ENCODE data around the gene PDLIM7. TPM values are rescaled to one million over a fixed set of nuclear protein-coding genes. Genes with fewer than 3 reads are reported as not detected.

PDLIM7 gene
- total and polyA plus RNA-seq, 2 donors (not counting 3 experiments of a cell fraction or from before 2014, with no cell fraction given) = 314 to 318 TPM

DNA sequence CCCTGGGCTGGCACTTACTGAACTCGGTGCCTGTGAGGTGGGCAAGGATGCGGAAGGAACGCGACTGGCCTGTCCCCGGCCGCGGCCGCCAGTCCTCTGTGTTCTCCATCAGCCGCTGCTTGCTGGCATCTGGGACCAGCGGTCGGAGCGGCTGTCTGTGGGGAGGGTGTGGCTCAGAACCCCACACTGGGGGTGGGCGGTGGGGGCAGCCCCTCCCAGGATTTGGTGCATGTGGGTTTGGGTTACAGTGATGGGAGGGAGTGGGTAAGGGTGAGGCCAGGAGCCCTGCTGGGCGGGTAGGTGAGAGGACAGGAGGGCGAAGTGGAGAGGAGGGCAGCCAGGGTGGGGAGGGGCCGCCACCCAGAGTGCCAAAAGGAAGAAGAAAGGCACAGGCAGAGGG, 6.4 kb downstream of the PDLIM7 start:
- H3K4me1 ChIP-seq (ENCODE audit: control insufficient read depth, extremely low read depth, insufficient read depth, low read length) = peaks cover 46% of the 10 kb centered on the region
- CTCF ChIA-PET = interaction anchor here (0.7 to 5.3 kb wide), 6 partner anchors 11 to 35 kb away, joined by 3 to 58 read pairs (median 4); partner anchors contain the start of gene DOK3
- intact Hi-C loops (cut with micrococcal nuclease) = loop anchor here (1.0 to 10.0 kb wide), 3 partner anchors 10 to 956 kb away; partner anchors contain the start of genes N4BP3 and RNF44

More for the DNA sequence above, 6.4 kb downstream of the PDLIM7 start:
- Histone ChIP-seq H3K27ac (ENCODE audit: insufficient read depth, low read depth, low read length) (no peak overlapping the region), H3K9me3 (replicated peaks; ENCODE audit: control insufficient read depth, insufficient read depth, low read length) (no peaks in the 10 kb centered on the region), H2AFZ (ENCODE audit: low read depth, low read length) (no peak overlapping the region), H4K20me1 (replicated peaks; ENCODE audit: control insufficient read depth, extremely low read depth, insufficient read depth, low read length) (no peaks in the 10 kb centered on the region), H3K79me2 (ENCODE audit: control insufficient read depth, insufficient read depth, low read length) (peaks cover 41% of the 10 kb centered on the region), H3K9me1 (replicated peaks; ENCODE audit: control insufficient read depth, extremely low read depth, insufficient read depth, low read length) (no peaks in the 10 kb centered on the region), H3K27me3 (ENCODE audit: control insufficient read depth in 2 of 2, insufficient read depth in 2 of 2, low read length in 2 of 2) (no peaks in the 10 kb centered on the region), H3K36me3 (ENCODE audit: control insufficient read depth in 2 of 2, extremely low read depth in 1 of 2, insufficient read depth in 2 of 2, low read length in 2 of 2) (peaks cover 22 to 43% of the 10 kb centered on the region in 2 experiments), H3K4me2 (ENCODE audit: insufficient read depth, low read length) (no peak overlapping the region), H3K9ac (replicated peaks; ENCODE audit: extremely low read depth, insufficient read depth, low read length) (no peak overlapping the region), H3K4me3 (replicated peaks in 1 of 3; ENCODE audit: insufficient read depth in 1 of 3, low read depth in 1 of 3, low read length in 3 of 3) (no peak overlapping the region)
- DNase-seq (ENCODE audit: low read depth, low spot score) (no peak), FAIRE-seq (no peak)
- POLR2A ChIA-PET = no interaction called here
- TF ChIP-seq, protein P1, sequence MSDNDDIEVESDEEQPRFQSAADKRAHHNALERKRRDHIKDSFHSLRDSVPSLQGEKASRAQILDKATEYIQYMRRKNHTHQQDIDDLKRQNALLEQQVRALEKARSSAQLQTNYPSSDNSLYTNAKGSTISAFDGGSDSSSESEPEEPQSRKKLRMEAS (IDR thresholded peaks at IDR 0.05; ENCODE audit: insufficient read depth, insufficient read length) = no peak
- TF ChIP-seq POLR2AphosphoS5 (IDR thresholded peaks at IDR 0.05; ENCODE audit: insufficient read depth, low read depth, low read length) (no peak), JUN (IDR thresholded peaks at IDR 0.05; ENCODE audit: borderline replicate concordance, insufficient read depth, insufficient read length, low read depth) (no peak), GATA2 (IDR thresholded peaks at IDR 0.05; ENCODE audit: insufficient read depth, insufficient read length, low read depth, low read length) (no peak), FOS (IDR thresholded peaks at IDR 0.05; ENCODE audit: borderline replicate concordance, insufficient read depth, low read length) (no peak), POLR2A (IDR thresholded peaks at IDR 0.05; ENCODE audit: low read depth, low read length) (no peak), EZH2 (IDR thresholded peaks at IDR 0.05; ENCODE audit: borderline replicate concordance, low read depth, low read length, severe bottlenecking) (no peak), MYC (IDR thresholded peaks at IDR 0.05; ENCODE audit: low read depth, low read length) (no peak)
- TF ChIP-seq, protein P2, sequence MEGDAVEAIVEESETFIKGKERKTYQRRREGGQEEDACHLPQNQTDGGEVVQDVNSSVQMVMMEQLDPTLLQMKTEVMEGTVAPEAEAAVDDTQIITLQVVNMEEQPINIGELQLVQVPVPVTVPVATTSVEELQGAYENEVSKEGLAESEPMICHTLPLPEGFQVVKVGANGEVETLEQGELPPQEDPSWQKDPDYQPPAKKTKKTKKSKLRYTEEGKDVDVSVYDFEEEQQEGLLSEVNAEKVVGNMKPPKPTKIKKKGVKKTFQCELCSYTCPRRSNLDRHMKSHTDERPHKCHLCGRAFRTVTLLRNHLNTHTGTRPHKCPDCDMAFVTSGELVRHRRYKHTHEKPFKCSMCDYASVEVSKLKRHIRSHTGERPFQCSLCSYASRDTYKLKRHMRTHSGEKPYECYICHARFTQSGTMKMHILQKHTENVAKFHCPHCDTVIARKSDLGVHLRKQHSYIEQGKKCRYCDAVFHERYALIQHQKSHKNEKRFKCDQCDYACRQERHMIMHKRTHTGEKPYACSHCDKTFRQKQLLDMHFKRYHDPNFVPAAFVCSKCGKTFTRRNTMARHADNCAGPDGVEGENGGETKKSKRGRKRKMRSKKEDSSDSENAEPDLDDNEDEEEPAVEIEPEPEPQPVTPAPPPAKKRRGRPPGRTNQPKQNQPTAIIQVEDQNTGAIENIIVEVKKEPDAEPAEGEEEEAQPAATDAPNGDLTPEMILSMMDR (IDR thresholded peaks at IDR 0.05; ENCODE audit: extremely low read depth in 1 of 2, insufficient read depth in 1 of 2, low read depth in 1 of 2, low read length in 2 of 2) = no peak
- BruUV-seq (replicated peaks) = no TSS peak
- dilution Hi-C loops (cut with MboI; ENCODE audit: extremely low pct_ligation_motif_present, low sequenced_read_pairs) = no loop called here
